HEK293 (cell line): ENCODE measurements around the gene RNF182.
A peak's percentile ranks its signal among the peaks of the same experiment; 100 is the strongest.

Source experiments
- CTCF ChIA-PET: fragments of 350-600 bp; formaldehyde crosslinking; extraction: SDS; loops from one replicate; lab custom pipeline; 2021; ENCODE audit warnings: antibody characterized with exemption; lab: Yijun Ruan, JAX
- POLR2A ChIA-PET: fragments of 300-600 bp; formaldehyde crosslinking; extraction: SDS; loops from one replicate; lab custom pipeline; 2020; ENCODE audit warnings: antibody characterized with exemption, inconsistent platforms; lab: Yijun Ruan, JAX
- H3K27ac ChIP-seq: fragments of 200-500 bp; sonication (Bioruptor generic); 2 replicates; pipeline ENCODE4 v1.5.1; 2014; ENCODE audit warnings: low read depth, low read length, control low read depth, inconsistent platforms; ENCODE audit errors: extremely low read depth
- H3K36me3 ChIP-seq, 2 experiments: fragments of 200-500 bp in 1 of 2; sonication (Bioruptor generic) in 1 of 2; 1 replicate in 1 of 2; 2 replicates in 1 of 2; pipeline ENCODE4 v1.5.1; 2014 to 2017; ENCODE audit warnings: inconsistent platforms in 2 of 2, low read length in 2 of 2; ENCODE audit not compliant: control insufficient read depth in 2 of 2, insufficient read depth in 1 of 2
- H3K4me1 ChIP-seq: fragments of 200-500 bp; sonication (Bioruptor generic); 2 replicates; pipeline ENCODE4 v1.5.1; 2014; ENCODE audit warnings: mild to moderate bottlenecking, low read length, inconsistent platforms; ENCODE audit not compliant: control insufficient read depth, insufficient read depth
- H3K4me3 ChIP-seq: 2 replicates; pipeline ENCODE4 v1.5.1; 2011; ENCODE audit warnings: low read depth, mild to moderate bottlenecking, control low read depth, low read length, moderate library complexity
- H3K9me3 ChIP-seq: fragments of 200-500 bp; sonication (Bioruptor generic); 2 replicates; pipeline ENCODE4 v1.5.1; 2014; ENCODE audit warnings: low read depth, low read length, inconsistent platforms; ENCODE audit not compliant: control insufficient read depth, insufficient read depth
- GLIS1 ChIP-seq: fragments of 450-650 bp; formaldehyde crosslinking; IDR thresholded peaks from 2 replicates; pipeline ENCODE4 v1.5.1; 2016; ENCODE audit warnings: missing biosample characterization, missing genetic modification characterization
- YY1 ChIP-seq: fragments of 450-650 bp; formaldehyde crosslinking; IDR thresholded peaks from 2 replicates; pipeline ENCODE4 v1.5.1; 2018; ENCODE audit warnings: missing biosample characterization, missing genetic modification characterization
- ZFHX2 ChIP-seq: fragments of 450-650 bp; formaldehyde crosslinking; conservative IDR thresholded peaks from 2 replicates; pipeline ENCODE4 v1.5.1; 2016; ENCODE audit warnings: missing biosample characterization, missing genetic modification characterization
- ZNF155 ChIP-seq: fragments of 450-650 bp; formaldehyde crosslinking; IDR thresholded peaks from 2 replicates; pipeline ENCODE4 v1.5.1; 2016; ENCODE audit warnings: missing biosample characterization, missing genetic modification characterization
- ZNF202 ChIP-seq: fragments of 450-650 bp; formaldehyde crosslinking; IDR thresholded peaks from 2 replicates; pipeline ENCODE4 v1.5.1; 2016; ENCODE audit warnings: missing biosample characterization, missing genetic modification characterization, borderline replicate concordance
- ZNF211 ChIP-seq: fragments of 450-650 bp; formaldehyde crosslinking; IDR thresholded peaks from 2 replicates; pipeline ENCODE4 v1.5.1; 2016; ENCODE audit warnings: low read depth, missing biosample characterization, missing genetic modification characterization
- ZNF214 ChIP-seq: fragments of 450-650 bp; formaldehyde crosslinking; IDR thresholded peaks from 2 replicates; pipeline ENCODE4 v1.5.1; 2017; ENCODE audit warnings: missing biosample characterization, mild to moderate bottlenecking, missing genetic modification characterization, borderline replicate concordance
- ZNF221 ChIP-seq: fragments of 450-650 bp; formaldehyde crosslinking; IDR thresholded peaks from 2 replicates; pipeline ENCODE4 v1.5.1; 2017; ENCODE audit warnings: missing biosample characterization, missing genetic modification characterization, borderline replicate concordance
- ZNF223 ChIP-seq: fragments of 450-650 bp; formaldehyde crosslinking; IDR thresholded peaks from 2 replicates; pipeline ENCODE4 v1.5.1; 2016; ENCODE audit warnings: missing biosample characterization, missing genetic modification characterization
- ZNF354C ChIP-seq: fragments of 450-650 bp; formaldehyde crosslinking; IDR thresholded peaks from 2 replicates; pipeline ENCODE4 v1.5.1; 2016; ENCODE audit warnings: missing biosample characterization, missing genetic modification characterization, low read depth, borderline replicate concordance
- ZNF416 ChIP-seq: fragments of 450-650 bp; formaldehyde crosslinking; IDR thresholded peaks from 2 replicates; pipeline ENCODE4 v1.5.1; 2016; ENCODE audit warnings: missing biosample characterization, missing genetic modification characterization
- ZNF426 ChIP-seq: fragments of 450-650 bp; formaldehyde crosslinking; IDR thresholded peaks from 2 replicates; pipeline ENCODE4 v1.5.1; 2017; ENCODE audit warnings: missing biosample characterization, missing genetic modification characterization, mild to moderate bottlenecking, inconsistent platforms, moderate library complexity
- ZNF558 ChIP-seq: fragments of 450-650 bp; formaldehyde crosslinking; IDR thresholded peaks from 2 replicates; pipeline ENCODE4 v1.5.1; 2016; ENCODE audit warnings: missing biosample characterization, missing genetic modification characterization
- ZNF560 ChIP-seq: fragments of 450-650 bp; formaldehyde crosslinking; IDR thresholded peaks from 2 replicates; pipeline ENCODE4 v1.5.1; 2017; ENCODE audit warnings: missing biosample characterization, missing genetic modification characterization, borderline replicate concordance
- ZNF623 ChIP-seq: fragments of 450-650 bp; formaldehyde crosslinking; IDR thresholded peaks from 2 replicates; pipeline ENCODE4 v1.5.1; 2016; ENCODE audit warnings: missing biosample characterization, missing genetic modification characterization
- ZNF626 ChIP-seq: fragments of 450-650 bp; sonication (Bioruptor Pico); formaldehyde crosslinking; IDR thresholded peaks from 2 replicates; pipeline ENCODE4 v1.5.1; 2018; ENCODE audit warnings: missing biosample characterization, missing genetic modification characterization, inconsistent platforms
- ZNF645 ChIP-seq: fragments of 450-650 bp; formaldehyde crosslinking; IDR thresholded peaks from 2 replicates; pipeline ENCODE4; 2016; ENCODE audit warnings: missing biosample characterization, missing genetic modification characterization
- ZNF658 ChIP-seq: fragments of 450-650 bp; formaldehyde crosslinking; IDR thresholded peaks from 2 replicates; pipeline ENCODE4; 2016; ENCODE audit warnings: missing biosample characterization, missing genetic modification characterization
- ZNF664 ChIP-seq: fragments of 450-650 bp; formaldehyde crosslinking; IDR thresholded peaks from 2 replicates; pipeline ENCODE4 v1.5.1; 2016; ENCODE audit warnings: missing biosample characterization, missing genetic modification characterization
- ZNF768 ChIP-seq: fragments of 450-650 bp; formaldehyde crosslinking; IDR thresholded peaks from 2 replicates; pipeline ENCODE4 v1.5.1; 2018; ENCODE audit warnings: missing biosample characterization, mild to moderate bottlenecking, missing genetic modification characterization
- ZSCAN5A ChIP-seq: fragments of 450-650 bp; formaldehyde crosslinking; IDR thresholded peaks from 2 replicates; pipeline ENCODE4 v1.5.1; 2016; ENCODE audit warnings: missing biosample characterization, missing genetic modification characterization

RNF182 gene

GRCh38 chr6:14009431-14009830 is 84.7 kb downstream of the RNF182 start:
- Histone ChIP-seq H3K27ac (no peak overlapping the region), H3K9me3 (no peaks in the 10 kb centered on the region), H3K4me1 (no peaks in the 10 kb centered on the region), H3K36me3 (no peaks in the 10 kb centered on the region), H3K4me3 (no peak overlapping the region)
- CTCF ChIA-PET = no interaction called here
- TF ChIP-seq ZNF645 (tag by site-specific recombination) = no peak
- no peak for TF ChIP-seq ZSCAN5A (tag by site-specific recombination)
- TF ChIP-seq ZNF558 (tag by site-specific recombination) = no peak
- TF ChIP-seq ZNF214 (tag by site-specific recombination) = no peak
- no peak for TF ChIP-seq ZNF768
- TF ChIP-seq ZFHX2 = no peak
- no peak for TF ChIP-seq ZNF221 (tag by site-specific recombination)
- TF ChIP-seq ZNF426 (tag by site-specific recombination) = no peak
- TF ChIP-seq ZNF155 = no peak
- POLR2A ChIA-PET = no interaction called here

- Histone ChIP-seq H3K27ac (no peak overlapping the region), H3K9me3 (no peaks in the 10 kb centered on the region), H3K36me3 (no peaks in the 10 kb centered on the region), H3K4me1 (no peaks in the 10 kb centered on the region), H3K4me3 (no peak overlapping the region)
- POLR2A ChIA-PET = no interaction called here
- CTCF ChIA-PET = interaction anchor here (1.3 kb wide), 1 partner anchor 102 kb away, joined by 4 read pairs; no protein-coding TSS in a partner anchor
- no peak for TF ChIP-seq ZNF626
- TF ChIP-seq ZNF658 = no peak
- TF ChIP-seq ZNF223 (tag by site-specific recombination) = no peak
- no peak for TF ChIP-seq ZNF623 (tag by site-specific recombination)
- no peak for TF ChIP-seq ZNF664 (tag by site-specific recombination)
- TF ChIP-seq YY1 (tag by site-specific recombination) = no peak
- no peak for TF ChIP-seq ZNF354C (tag by site-specific recombination)
- TF ChIP-seq ZNF211 = no peak
- TF ChIP-seq ZNF202 = no peak
- no peak for TF ChIP-seq GLIS1 (tag by site-specific recombination)
Observed at GRCh38 chr6:14010275-14010674, 85.5 kb downstream of the RNF182 start.

- no peak overlapping the region for H3K27ac ChIP-seq
- TF ChIP-seq ZNF560 (tag by site-specific recombination) (no peak), ZNF416 (tag by site-specific recombination) (peak; percentile 89)
- no peaks in the 10 kb centered on the region for H3K4me1 ChIP-seq
- no peaks in the 10 kb centered on the region for H3K36me3 ChIP-seq
- ChIA-PET CTCF (interaction anchor here (0.8 kb wide), 1 partner anchor 13 kb away, joined by 5 read pairs; no protein-coding TSS in a partner anchor), POLR2A (no interaction called here)
- no peaks in the 10 kb centered on the region for H3K9me3 ChIP-seq
- no peak overlapping the region for H3K4me3 ChIP-seq
Observed at GRCh38 chr6:14012313-14013030, 87.7 kb downstream of the RNF182 start.
